ENCODE data around the gene EXTL1.

EXTL1 gene

DNA sequence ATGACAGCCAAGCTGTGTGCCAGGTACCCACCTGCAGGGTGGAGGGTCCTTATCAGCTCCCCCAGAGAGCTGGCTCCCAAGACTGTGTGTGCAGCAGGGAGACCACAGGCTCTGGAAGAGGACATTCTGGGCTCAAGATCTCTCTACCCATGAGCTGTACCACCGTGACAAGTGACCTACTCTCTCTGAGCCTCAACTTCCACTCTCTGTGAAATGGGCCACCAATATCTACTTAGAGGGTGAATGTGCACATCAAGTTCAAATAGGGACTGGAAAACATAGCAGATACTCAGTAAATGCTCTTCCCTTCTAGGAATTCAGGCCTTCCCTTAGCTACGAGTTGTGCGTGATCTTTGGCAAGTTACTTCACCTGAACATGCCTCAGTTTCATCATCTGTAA lies 22.8 kb downstream of the EXTL1 start:
- no peak for DNase-seq (ENCODE audit: low read depth)

DNA sequence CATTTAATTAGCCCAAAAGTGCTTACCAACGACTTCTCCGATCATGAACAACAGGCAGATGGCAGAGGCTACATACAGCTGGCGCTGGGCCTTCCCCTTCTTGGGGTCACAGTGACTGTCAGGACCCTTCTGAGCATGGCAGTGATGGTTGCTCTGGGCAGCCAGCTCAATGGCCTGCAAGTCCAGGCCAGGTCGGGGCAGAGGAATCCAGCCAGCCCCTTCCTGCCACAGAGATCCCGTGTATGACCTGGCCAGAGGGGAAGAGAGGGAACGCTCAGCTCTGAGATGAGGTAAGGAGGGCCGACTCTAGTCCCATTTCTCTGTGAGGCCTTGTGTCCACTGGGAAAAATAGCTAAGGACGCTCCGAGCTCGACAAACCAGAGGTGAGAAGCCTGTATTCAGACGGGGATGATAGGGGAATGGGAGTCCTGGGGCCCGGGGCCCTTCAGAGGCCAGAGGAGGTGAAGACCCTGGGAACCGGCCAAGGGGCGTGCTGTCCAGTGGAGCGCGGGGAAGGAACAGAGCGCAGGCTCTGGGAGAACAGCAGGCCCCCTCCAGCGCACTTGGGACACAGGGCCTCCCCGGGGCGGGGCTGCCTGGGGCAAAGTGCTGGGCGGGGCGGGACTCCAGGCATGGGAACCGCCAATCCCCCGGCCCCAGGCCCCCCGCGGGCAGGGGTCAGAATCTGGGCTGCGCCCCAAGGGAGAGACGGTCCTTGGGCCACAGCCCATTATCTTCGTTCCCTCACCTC lies 23.6 kb downstream of the EXTL1 start:
- DNase-seq (ENCODE audit: low read depth): no peak

DNA sequence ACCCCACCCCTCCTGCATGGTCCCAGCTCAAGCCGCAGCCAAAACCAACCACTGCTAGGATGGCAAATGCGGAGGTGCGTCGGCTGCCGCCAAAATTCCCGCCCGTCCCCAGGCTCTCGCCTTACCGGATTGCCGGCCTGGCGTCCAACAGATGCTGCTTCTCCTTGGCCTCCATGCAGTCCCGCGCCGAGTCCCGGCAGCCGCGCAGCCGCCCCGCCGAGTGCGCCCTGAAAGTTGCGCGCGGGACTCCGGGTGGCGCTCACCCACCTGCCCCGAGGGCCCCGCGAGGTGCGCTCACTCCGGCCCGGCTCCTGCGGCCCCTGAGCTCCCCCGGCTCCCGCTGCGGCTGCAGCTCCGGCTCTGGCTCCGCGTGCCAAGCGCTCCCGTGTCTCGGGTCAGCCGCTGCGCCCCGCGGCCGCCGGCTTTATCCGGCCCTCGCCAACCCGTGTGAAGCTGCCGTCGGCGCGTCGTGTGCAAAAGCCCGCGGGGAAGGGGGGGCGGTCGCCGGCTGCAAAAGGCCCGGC lies 24.2 kb downstream of the EXTL1 start, which contains the start of gene SLC30A2:
SLC30A2 (minus strand) TSS at position 397 of the 524 bp plus-strand sequence; CDS start at position 175, 222 bp downstream.
- no peak for DNase-seq (ENCODE audit: low read depth)

GRCh38 chr1:26046246-26047095 lies 24.9 kb downstream of the EXTL1 start:
- no peak for DNase-seq (ENCODE audit: low read depth)

DNA sequence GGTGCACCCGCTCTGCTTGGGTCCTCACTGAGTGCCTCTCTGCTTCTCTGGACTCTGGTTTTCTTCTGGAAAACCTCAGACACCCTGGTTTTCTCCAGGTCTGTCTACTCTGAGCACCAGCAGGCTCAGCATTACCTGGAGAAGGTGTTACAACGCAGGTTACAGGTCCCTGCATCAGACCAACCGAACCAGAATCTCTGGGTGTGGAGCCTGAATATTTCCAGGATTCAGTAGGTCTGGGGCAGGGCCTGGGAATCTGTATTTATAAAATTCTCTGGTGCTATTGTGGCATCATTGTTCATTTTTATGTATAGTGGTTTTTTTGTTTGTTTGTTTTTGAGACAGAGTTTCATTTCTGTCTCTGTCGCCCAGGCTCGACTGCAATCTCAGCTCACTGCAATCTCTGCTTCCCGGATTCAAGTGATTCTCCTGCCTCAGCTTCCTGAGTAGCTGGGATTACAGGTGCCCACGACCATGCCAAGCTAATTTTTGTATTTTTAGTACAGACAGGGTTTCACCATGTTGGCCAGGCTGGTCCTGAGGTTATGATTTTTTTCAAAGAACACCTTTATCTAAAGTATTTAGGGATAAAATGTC lies 25.8 kb downstream of the EXTL1 start:
- no peak for DNase-seq (ENCODE audit: low read depth)

DNA sequence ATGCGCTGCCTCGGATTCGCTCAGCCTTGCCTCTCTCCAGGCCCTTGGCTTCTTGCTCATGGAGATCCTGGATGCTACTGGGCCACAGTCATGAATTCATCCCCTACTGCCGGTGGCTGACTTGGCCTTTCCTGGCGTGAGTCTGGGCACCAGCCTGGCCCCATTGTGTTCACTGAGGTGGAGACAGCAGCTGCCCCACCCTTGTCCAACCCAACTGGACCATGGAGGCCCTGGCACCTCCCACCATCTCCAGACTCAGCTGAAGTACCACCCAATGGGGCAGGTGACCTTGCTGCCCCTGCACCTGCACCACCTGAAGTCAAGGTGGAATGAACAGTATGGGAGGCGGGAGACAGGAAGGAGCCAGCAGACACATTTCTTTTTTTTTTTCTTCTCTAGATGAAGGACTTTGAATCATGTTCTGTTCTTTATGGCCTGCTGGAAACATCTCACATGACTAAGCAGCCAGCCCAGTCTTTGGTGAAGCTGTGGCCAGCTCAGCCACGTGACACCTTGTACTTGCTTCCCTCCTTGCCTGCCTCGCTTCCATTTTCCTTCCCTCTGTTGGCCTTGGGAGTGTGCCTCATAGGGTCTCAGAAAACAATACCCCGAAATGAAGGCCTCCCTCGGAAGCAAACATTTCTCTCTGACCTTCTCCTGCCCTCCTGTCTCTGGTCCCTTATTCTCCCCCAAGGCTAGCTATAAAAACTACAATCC lies 28.1 kb downstream of the EXTL1 start:
- DNase-seq (ENCODE audit: low read depth): no peak

GRCh38 chr1:26050248-26050640 lies 28.7 kb downstream of the EXTL1 start:
- DNase-seq (ENCODE audit: low read depth): no peak

GRCh38 chr1:26053718-26054560 lies 32.4 kb downstream of the EXTL1 start:
- DNase-seq (ENCODE audit: low read depth): no peak

GRCh38 chr1:26055041-26055440 lies 33.5 kb downstream of the EXTL1 start:
- no peak for DNase-seq (ENCODE audit: low read depth)

- no peak for DNase-seq (ENCODE audit: low read depth)
Measured at GRCh38 chr1:26057189-26057588, 35.6 kb downstream of the EXTL1 start.

GRCh38 chr1:26058052-26058595 lies 36.5 kb downstream of the EXTL1 start:
- no peak for DNase-seq (ENCODE audit: low read depth)

DNA sequence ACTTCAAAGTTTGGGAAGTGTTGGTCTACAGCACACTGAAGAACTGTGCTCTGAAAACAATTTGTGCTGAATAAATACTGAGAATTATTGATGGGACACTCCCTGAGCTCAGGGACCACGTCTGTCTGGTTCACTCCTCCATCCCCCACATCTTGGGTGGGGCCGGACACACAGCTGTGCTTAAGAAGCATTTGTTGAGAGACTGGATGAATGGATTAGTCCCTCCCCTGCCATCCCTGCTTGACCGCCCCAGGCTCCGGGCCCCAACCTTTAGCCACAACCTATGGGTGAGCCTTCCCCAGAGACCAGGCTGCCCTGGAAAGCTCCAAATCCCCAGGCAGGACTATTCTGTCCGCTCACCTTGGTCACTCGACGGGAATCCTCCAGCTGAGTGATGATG lies 38.3 kb downstream of the EXTL1 start:
- no peak for DNase-seq (ENCODE audit: low read depth)

- no peak for DNase-seq (ENCODE audit: low read depth)
Measured at GRCh38 chr1:26060832-26061574, 39.4 kb downstream of the EXTL1 start.

GRCh38 chr1:26064553-26064952 lies 43.0 kb downstream of the EXTL1 start:
- no peak for DNase-seq (ENCODE audit: low read depth)

GRCh38 chr1:26066160-26066559 lies 44.6 kb downstream of the EXTL1 start:
- no peak for DNase-seq (ENCODE audit: low read depth)

DNA sequence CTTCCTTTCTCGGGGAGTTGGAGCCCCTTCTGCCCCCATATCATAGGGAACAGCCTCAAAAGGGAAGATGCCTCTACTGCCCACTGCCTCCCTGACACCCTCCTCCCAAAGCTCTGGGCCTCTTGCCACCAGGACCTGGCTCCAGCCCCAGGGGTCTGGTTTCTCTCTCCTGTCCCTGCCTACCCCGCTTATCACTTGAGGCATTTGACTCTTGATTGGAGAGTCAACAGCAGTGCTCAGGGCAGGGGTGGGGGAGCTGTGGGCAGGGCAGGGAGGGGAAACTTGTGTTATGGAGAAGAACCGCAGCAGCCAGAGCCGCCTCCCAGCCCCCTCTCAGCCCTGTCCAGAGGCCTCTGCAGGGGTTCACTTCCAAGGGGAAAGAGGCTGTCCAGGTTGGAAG lies 45.3 kb downstream of the EXTL1 start:
- no peak for DNase-seq (ENCODE audit: low read depth)

GRCh38 chr1:26067432-26067911 lies 45.9 kb downstream of the EXTL1 start, which contains the start of gene TRIM63:
TSS of gene TRIM63 (minus strand) at chr1:26067630. CDS start at chr1:26067494, 136 bp downstream.
- no peak for DNase-seq (ENCODE audit: low read depth)

DNA sequence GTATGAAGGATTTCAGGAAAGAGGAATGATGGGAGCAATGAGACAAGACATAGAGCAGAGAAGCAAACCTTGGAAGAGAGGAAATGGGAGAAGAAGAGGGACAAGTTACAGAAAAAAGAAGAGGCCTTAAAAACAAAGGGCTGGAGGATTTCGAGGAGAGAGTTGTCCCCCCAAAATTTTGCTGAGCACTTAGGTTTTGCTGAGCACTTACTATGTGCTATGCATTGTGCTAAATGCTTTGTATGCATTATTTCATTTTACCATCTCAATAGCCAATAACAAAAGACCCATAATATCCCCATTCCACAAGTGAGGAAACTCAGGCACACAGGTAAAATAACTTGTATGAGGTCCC lies 48.3 kb downstream of the EXTL1 start:
- no peak for DNase-seq (ENCODE audit: low read depth)

DNA sequence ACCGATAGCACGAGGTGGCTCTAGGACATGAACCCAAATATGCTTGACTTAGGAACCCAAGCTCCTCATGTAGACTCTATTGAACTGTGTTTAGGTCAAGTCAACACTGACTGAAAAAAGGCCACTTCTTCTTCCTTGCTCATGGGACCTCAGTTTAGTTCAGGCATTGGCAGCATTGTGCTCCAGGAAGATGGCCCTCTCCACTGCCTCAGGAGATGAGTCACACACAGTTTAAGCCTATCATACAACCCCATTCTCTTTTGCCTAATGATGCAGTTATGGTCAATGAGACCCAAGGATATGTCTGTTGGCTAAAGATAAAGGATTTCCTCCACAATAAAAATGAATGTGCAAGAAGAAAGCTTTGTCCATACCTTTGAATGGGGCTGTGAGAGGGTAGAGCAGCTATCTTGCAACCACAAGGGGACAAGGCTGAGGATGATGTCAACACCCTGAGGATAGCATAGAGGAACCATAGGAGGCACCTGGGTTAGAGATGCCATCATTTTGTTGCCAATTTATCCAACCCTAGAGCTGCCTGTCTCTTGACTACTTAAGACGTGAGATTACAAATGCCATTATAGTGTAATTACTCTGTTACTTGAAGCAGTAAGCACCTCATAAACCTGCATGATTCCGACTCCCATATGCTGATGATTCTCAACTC lies 48.9 kb downstream of the EXTL1 start:
- DNase-seq (ENCODE audit: low read depth): no peak

Measured in stimulated activated CD4-positive, alpha-beta T cell treated with anti-CD3 and anti-CD28 coated beads, Interleukin-2, amount 100 ng/mL, for 4 hours (primary cell).